WERI-Rb-1 (cell line): ENCODE results near the gene CCDC15.

ENCODE experiments used
- DNase-seq: peaks from one replicate; pipeline ENCODE4 v3.0.0-alpha.2; 2020
- H3K27ac ChIP-seq: fragments of 250-450 bp; sonication (Bioruptor Pico); 2 replicates; pipeline ENCODE4 v1.5.1; 2020; ENCODE audit warnings: mild to moderate bottlenecking, moderate library complexity
- H3K27me3 ChIP-seq: fragments of 250-450 bp; sonication (Bioruptor Pico); 2 replicates; pipeline ENCODE4 v1.5.1; 2021; ENCODE audit warnings: mild to moderate bottlenecking, low read depth, moderate library complexity; ENCODE audit not compliant: insufficient read depth, severe bottlenecking
- H3K36me3 ChIP-seq: fragments of 250-450 bp; sonication (Bioruptor Pico); 2 replicates; pipeline ENCODE4 v1.5.1; 2020; ENCODE audit warnings: mild to moderate bottlenecking, moderate library complexity
- H3K4me3 ChIP-seq: 2 replicates; pipeline ENCODE4 v1.5.1; 2011; ENCODE audit warnings: low read depth, mild to moderate bottlenecking, control low read depth, low read length
- H3K9me3 ChIP-seq: fragments of 250-450 bp; sonication (Bioruptor Pico); 2 replicates; pipeline ENCODE4 v1.5.1; 2021; ENCODE audit warnings: mild to moderate bottlenecking, moderate library complexity; ENCODE audit not compliant: severe bottlenecking
- CTCF ChIP-seq: IDR thresholded peaks from 2 replicates; pipeline ENCODE4 v1.5.1; 2011; ENCODE audit warnings: low read depth, mild to moderate bottlenecking, control low read depth, inconsistent platforms, low read length

The CCDC15 gene

GRCh38 chr11:124953753-124954589, at the start of gene CCDC15:
CCDC15 (plus strand) TSS chr11:124954202; CDS start chr11:124954733, 531 bp downstream.
- Histone ChIP-seq H3K9me3 (no peaks in the 10 kb centered on the region), H3K27ac (peak within 1 kb of the TSS; percentile 72), H3K4me3 (peak within 1 kb of the TSS; percentile 83), H3K27me3 (no peaks in the 10 kb centered on the region), H3K36me3 (no peaks in the 10 kb centered on the region)
- no peak for TF ChIP-seq CTCF
- peak; percentile 99 for DNase-seq

GRCh38 chr11:124915541-124916369, 38.2 kb upstream of the CCDC15 start:
- Histone ChIP-seq H3K4me3 (no peak overlapping the region), H3K27ac (no peak overlapping the region), H3K36me3 (no peaks in the 10 kb centered on the region), H3K9me3 (peaks cover 6% of the 10 kb centered on the region), H3K27me3 (no peaks in the 10 kb centered on the region)
- TF ChIP-seq CTCF = no peak
- DNase-seq = no peak

GRCh38 chr11:124916370-124916710, 37.7 kb upstream of the CCDC15 start:
- Histone ChIP-seq H3K4me3 (no peak overlapping the region), H3K27me3 (no peaks in the 10 kb centered on the region), H3K27ac (no peak overlapping the region), H3K36me3 (no peaks in the 10 kb centered on the region), H3K9me3 (peaks cover 5% of the 10 kb centered on the region)
- DNase-seq = no peak
- no peak for TF ChIP-seq CTCF

GRCh38 chr11:124917115-124917637, 36.8 kb upstream of the CCDC15 start:
- Histone ChIP-seq H3K9me3 (peaks cover under 1% of the 10 kb centered on the region), H3K36me3 (no peaks in the 10 kb centered on the region), H3K4me3 (no peak overlapping the region), H3K27ac (no peak overlapping the region), H3K27me3 (no peaks in the 10 kb centered on the region)
- no peak for DNase-seq
- no peak for TF ChIP-seq CTCF

GRCh38 chr11:124918950-124919349, 35.1 kb upstream of the CCDC15 start, which contains the start of gene HEPN1:
HEPN1 (plus strand) TSS chr11:124919250.
- DNase-seq = no peak
- Histone ChIP-seq H3K27ac (no peak within 1 kb of the TSS), H3K36me3 (no peaks in the 10 kb centered on the region), H3K9me3 (no peaks in the 10 kb centered on the region), H3K27me3 (no peaks in the 10 kb centered on the region), H3K4me3 (no peak within 1 kb of the TSS)
- TF ChIP-seq CTCF = no peak
